HL-60 (cell line): ENCODE measurements around the gene TIGD6.

ENCODE experiments used
- DNase-seq, 2 experiments: peaks; one replicate each; pipeline ENCODE4 v3.0.0-alpha.2; 2010 to 2020; ENCODE audit warnings: low read depth in 1 of 2, low spot score in 1 of 2
- H3K27ac ChIP-seq: fragments of 250-450 bp; sonication (Bioruptor Pico); replicated peaks from 2 replicates; pipeline ENCODE4 v1.5.1; 2020; ENCODE audit warnings: mild to moderate bottlenecking, moderate library complexity
- H3K27me3 ChIP-seq: fragments of 250-450 bp; sonication (Bioruptor Pico); 2 replicates; pipeline ENCODE4 v1.5.1; 2021; ENCODE audit warnings: mild to moderate bottlenecking, moderate library complexity; ENCODE audit not compliant: insufficient read depth, poor library complexity, severe bottlenecking
- H3K4me3 ChIP-seq: replicated peaks from 2 replicates; pipeline ENCODE4 v1.5.1; 2011; ENCODE audit warnings: mild to moderate bottlenecking, control low read depth, low read length; ENCODE audit not compliant: insufficient read depth
- GABPA ChIP-seq: IDR thresholded peaks from 2 replicates; pipeline ENCODE4 v1.6.1; 2012; ENCODE audit warnings: low read depth
- POLR2AphosphoS5 ChIP-seq: IDR thresholded peaks from 2 replicates; pipeline ENCODE4 v1.6.1; 2012; ENCODE audit warnings: low read depth
- SPI1 ChIP-seq: IDR thresholded peaks from 2 replicates; pipeline ENCODE4 v1.6.1; 2012; ENCODE audit warnings: low read depth, mild to moderate bottlenecking, borderline replicate concordance
- TF ChIP-seq, protein P1 (sequence below): IDR thresholded peaks from 2 replicates; pipeline ENCODE4 v1.6.1; 2012; ENCODE audit warnings: low read depth; ENCODE audit not compliant: insufficient replicate concordance
- TF ChIP-seq, protein P2 (sequence below): IDR thresholded peaks from one replicate; pipeline ENCODE4 v1.5.1; 2011; ENCODE audit warnings: low read length, control low read depth, inconsistent platforms; ENCODE audit not compliant: insufficient read depth

TIGD6 gene

DNA sequence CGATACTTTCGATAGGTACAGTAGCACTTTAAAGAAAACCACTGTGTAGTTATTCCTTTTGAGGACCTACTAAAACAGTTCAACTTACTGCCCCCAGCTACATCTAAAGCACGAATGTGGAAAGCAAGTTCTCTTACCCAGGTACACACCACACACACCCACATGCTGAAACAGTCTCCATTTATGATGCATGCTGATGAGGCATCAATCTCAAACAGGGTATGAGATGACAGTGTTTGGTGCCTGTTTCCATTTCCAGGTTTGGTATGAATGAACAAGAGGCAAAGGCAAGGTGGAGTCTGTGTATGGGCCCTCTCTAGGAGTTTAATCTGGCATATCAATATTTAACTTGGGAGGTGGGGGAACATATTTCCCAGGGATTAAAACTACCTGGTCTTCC is 14.0 kb upstream of the TIGD6 start:
- TF ChIP-seq POLR2AphosphoS5 = no peak
- TF ChIP-seq GABPA = no peak
- TF ChIP-seq, protein P1, sequence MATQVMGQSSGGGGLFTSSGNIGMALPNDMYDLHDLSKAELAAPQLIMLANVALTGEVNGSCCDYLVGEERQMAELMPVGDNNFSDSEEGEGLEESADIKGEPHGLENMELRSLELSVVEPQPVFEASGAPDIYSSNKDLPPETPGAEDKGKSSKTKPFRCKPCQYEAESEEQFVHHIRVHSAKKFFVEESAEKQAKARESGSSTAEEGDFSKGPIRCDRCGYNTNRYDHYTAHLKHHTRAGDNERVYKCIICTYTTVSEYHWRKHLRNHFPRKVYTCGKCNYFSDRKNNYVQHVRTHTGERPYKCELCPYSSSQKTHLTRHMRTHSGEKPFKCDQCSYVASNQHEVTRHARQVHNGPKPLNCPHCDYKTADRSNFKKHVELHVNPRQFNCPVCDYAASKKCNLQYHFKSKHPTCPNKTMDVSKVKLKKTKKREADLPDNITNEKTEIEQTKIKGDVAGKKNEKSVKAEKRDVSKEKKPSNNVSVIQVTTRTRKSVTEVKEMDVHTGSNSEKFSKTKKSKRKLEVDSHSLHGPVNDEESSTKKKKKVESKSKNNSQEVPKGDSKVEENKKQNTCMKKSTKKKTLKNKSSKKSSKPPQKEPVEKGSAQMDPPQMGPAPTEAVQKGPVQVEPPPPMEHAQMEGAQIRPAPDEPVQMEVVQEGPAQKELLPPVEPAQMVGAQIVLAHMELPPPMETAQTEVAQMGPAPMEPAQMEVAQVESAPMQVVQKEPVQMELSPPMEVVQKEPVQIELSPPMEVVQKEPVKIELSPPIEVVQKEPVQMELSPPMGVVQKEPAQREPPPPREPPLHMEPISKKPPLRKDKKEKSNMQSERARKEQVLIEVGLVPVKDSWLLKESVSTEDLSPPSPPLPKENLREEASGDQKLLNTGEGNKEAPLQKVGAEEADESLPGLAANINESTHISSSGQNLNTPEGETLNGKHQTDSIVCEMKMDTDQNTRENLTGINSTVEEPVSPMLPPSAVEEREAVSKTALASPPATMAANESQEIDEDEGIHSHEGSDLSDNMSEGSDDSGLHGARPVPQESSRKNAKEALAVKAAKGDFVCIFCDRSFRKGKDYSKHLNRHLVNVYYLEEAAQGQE = no peak
- TF ChIP-seq, protein P2, sequence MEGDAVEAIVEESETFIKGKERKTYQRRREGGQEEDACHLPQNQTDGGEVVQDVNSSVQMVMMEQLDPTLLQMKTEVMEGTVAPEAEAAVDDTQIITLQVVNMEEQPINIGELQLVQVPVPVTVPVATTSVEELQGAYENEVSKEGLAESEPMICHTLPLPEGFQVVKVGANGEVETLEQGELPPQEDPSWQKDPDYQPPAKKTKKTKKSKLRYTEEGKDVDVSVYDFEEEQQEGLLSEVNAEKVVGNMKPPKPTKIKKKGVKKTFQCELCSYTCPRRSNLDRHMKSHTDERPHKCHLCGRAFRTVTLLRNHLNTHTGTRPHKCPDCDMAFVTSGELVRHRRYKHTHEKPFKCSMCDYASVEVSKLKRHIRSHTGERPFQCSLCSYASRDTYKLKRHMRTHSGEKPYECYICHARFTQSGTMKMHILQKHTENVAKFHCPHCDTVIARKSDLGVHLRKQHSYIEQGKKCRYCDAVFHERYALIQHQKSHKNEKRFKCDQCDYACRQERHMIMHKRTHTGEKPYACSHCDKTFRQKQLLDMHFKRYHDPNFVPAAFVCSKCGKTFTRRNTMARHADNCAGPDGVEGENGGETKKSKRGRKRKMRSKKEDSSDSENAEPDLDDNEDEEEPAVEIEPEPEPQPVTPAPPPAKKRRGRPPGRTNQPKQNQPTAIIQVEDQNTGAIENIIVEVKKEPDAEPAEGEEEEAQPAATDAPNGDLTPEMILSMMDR = no peak
- no peak for TF ChIP-seq SPI1
- H3K4me3 ChIP-seq = no peak overlapping the region
- no peak for DNase-seq
- no peak overlapping the region for H3K27ac ChIP-seq
- no peaks in the 10 kb centered on the region for H3K27me3 ChIP-seq

DNA sequence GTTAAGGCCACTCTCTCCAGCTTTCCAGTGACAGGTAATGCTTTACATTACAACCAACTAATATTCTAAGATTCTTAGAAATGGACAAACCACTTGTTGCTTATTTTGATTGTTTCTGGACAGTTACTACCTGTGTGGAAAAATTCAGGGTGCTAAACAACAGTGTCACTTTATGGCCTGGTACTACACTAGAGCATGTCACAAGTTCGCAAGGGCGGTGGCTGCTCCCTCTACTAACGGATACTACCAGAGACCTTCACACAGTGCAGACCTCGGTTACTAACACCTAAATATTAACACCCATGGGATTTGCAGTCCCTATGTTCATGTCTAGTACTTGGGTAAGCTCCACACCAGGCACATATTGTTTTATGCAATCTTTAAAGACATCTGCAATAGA is 13.5 kb upstream of the TIGD6 start:
- DNase-seq = no peak
- Histone ChIP-seq H3K27ac (no peak overlapping the region), H3K27me3 (no peaks in the 10 kb centered on the region), H3K4me3 (no peak overlapping the region)
- TF ChIP-seq SPI1 (no peak), GABPA (no peak), POLR2AphosphoS5 (no peak)
- TF ChIP-seq, protein P1 = no peak
- TF ChIP-seq, protein P2 = no peak

DNA sequence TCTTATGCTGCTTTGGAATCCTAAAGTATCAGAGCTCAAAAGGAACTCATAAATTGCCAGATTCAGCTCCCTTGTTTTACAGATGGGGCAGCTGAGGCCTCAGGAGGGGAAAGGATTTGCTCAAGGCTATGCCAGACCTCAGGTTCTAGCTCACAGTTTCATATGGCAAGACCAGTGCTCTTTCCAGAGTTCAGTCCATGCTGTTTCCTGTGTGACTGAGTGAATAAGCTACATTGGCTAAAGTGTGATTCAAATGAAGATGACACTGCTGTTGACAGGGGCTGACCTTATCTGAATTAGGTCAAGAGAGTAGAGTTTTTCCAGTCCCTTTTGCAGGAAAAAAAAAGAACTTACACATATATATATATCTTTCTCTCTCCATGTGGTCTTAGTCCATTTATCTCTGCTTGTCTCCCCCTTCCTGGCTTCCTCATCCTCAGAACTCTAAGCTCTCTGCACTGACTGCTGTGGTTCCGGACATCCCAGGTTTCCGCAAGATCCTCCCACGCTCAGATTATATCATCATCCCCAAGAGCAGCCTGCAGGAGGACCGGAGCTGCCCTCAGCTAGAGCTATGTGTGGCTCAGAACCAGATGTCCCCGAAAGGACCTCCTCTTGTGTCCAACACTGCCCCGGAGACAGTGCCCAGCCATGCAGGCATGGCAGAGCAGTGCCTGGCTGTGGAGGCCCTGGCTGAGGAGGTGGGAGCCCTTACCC is 9.4 kb upstream of the TIGD6 start:
- Histone ChIP-seq H3K27ac (no peak overlapping the region), H3K27me3 (no peaks in the 10 kb centered on the region), H3K4me3 (no peak overlapping the region)
- DNase-seq = no peak
- TF ChIP-seq GABPA = no peak
- TF ChIP-seq, protein P1 = no peak
- TF ChIP-seq POLR2AphosphoS5 = no peak
- TF ChIP-seq, protein P2 = no peak
- TF ChIP-seq SPI1 = no peak
